Activated naive CD8-positive, alpha-beta T cell treated with anti-CD3 and anti-CD28 coated beads, Interleukin-2, amount 10 ng/mL, durations not matched to agents 7 days and 5 days (primary cell): ENCODE data around the gene SGIP1. TPM values are rescaled to one million over a fixed set of nuclear protein-coding genes. Genes with fewer than 3 reads are reported as not detected.

Experiments
- microRNA-seq: library from miRNA; unstranded; fragments of <30 nt; microRNA quantifications from one replicate; pipeline ENCODE4 v1.2.0, GENCODE V29; 2022
- total RNA-seq, 2 experiments: library from RNA; stranded (reverse); gene quantifications; one replicate each; pipeline ENCODE4 v1.2.3, GENCODE V29; 2021

Gene SGIP1
- total RNA-seq, 2 experiments from 2014 or later, result not detected

Small RNA genes within 50 kb of the gene (microRNA-seq; reads per million reads assigned to microRNA genes)
- not detected for gene MIR3117

Other genes starting within 250 kb of the SGIP1 start
- not detected for gene DYNLT5, start 218.3 kb downstream of the SGIP1 start, total RNA-seq